H1 (cell line): Measurements from ENCODE around the gene SSC5D. TPM values are rescaled to one million over a fixed set of nuclear protein-coding genes. Genes with fewer than 3 reads are reported as not detected.

Experiments
- CTCF ChIA-PET: fragments of 300-600 bp; sonication (Branson Sonifier 250); formaldehyde crosslinking; loops from one replicate; lab custom pipeline; 2021; ENCODE audit not compliant: partially characterized antibody; lab: Charles Lee
- POLR2A ChIA-PET: fragments of 300-600 bp; sonication (Branson Sonifier 250); formaldehyde crosslinking; loops from one replicate; lab custom pipeline; 2021; ENCODE audit warnings: inconsistent platforms; ENCODE audit not compliant: partially characterized antibody; lab: Charles Lee
- DNase-seq, 2 experiments: peaks; one replicate each; pipeline versions ENCODE4 v3.0.0 to v3.0.0-alpha.2; 2010 to 2022; ENCODE audit warnings: low spot score in 2 of 2, low read depth in 1 of 2, mixed read lengths in 1 of 2
- FAIRE-seq: peaks from 2 replicates; lab custom pipeline; 2011; peaks lifted over from hg19 to GRCh38; lab: Jason Lieb, UNC
- H2AFZ ChIP-seq: 2 replicates; pipeline ENCODE4 v1.8.1; 2012; ENCODE audit warnings: low read length, inconsistent platforms
- H2AK5ac ChIP-seq: 2 replicates; pipeline ENCODE4 v1.6.1; 2013; ENCODE audit warnings: low read depth, low read length
- H2BK120ac ChIP-seq: replicated peaks from 2 replicates; pipeline ENCODE3; 2013; ENCODE audit warnings: low read depth, low read length, inconsistent platforms
- H2BK12ac ChIP-seq: 2 replicates; pipeline ENCODE4 v1.6.1; 2013; ENCODE audit warnings: low read depth, low read length
- H2BK15ac ChIP-seq: 2 replicates; pipeline ENCODE4 v1.6.1; 2013; ENCODE audit warnings: low read length
- H2BK20ac ChIP-seq: 2 replicates; pipeline ENCODE4 v1.6.1; 2013; ENCODE audit warnings: low read length
- H2BK5ac ChIP-seq: 2 replicates; pipeline ENCODE4 v1.6.1; 2013; ENCODE audit warnings: low read depth, low read length
- H3K14ac ChIP-seq: 2 replicates; pipeline ENCODE4 v1.6.1; 2013; ENCODE audit warnings: inconsistent platforms; ENCODE audit not compliant: insufficient read length
- H3K18ac ChIP-seq: 2 replicates; pipeline ENCODE4 v1.6.1; 2013; ENCODE audit warnings: low read length; ENCODE audit errors: extremely low read depth
- H3K23ac ChIP-seq: 2 replicates; pipeline ENCODE4 v1.6.1; 2013; ENCODE audit warnings: inconsistent platforms; ENCODE audit not compliant: insufficient read length
- H3K23me2 ChIP-seq: 2 replicates; pipeline ENCODE4 v1.6.1; 2013; ENCODE audit warnings: low read depth, low read length
- H3K27ac ChIP-seq: 2 replicates; pipeline ENCODE4 v1.6.1; 2011; ENCODE audit warnings: low read depth, low read length, inconsistent platforms
- H3K27me3 ChIP-seq, 4 experiments: replicated peaks in 1 of 4; 1 replicate in 1 of 4; 2 replicates in 3 of 4; pipeline versions ENCODE4 v1.6.1 to v1.8.1; 2011 to 2013; ENCODE audit warnings: low read length in 3 of 4, mild to moderate bottlenecking in 3 of 4, inconsistent platforms in 2 of 4, mixed read lengths in 2 of 4, moderate library complexity in 1 of 4; ENCODE audit not compliant: control insufficient read depth in 3 of 4, insufficient read depth in 3 of 4; ENCODE audit errors: extremely low read depth in 1 of 4
- H3K36me3 ChIP-seq, 4 experiments: 2 replicates each; pipeline versions ENCODE4 v1.6.1 to v1.8.1; 2011 to 2013; ENCODE audit warnings: mild to moderate bottlenecking in 4 of 4, low read length in 3 of 4, moderate library complexity in 2 of 4, control low read depth in 1 of 4, inconsistent platforms in 1 of 4; ENCODE audit not compliant: insufficient read depth in 4 of 4, control insufficient read depth in 2 of 4
- H3K4ac ChIP-seq: replicated peaks from 2 replicates; pipeline ENCODE3; 2013; ENCODE audit warnings: low read length, low read depth, mixed read lengths, inconsistent platforms; ENCODE audit not compliant: insufficient read length
- H3K4me1 ChIP-seq, 4 experiments: replicated peaks in 1 of 4; 1 replicate in 1 of 4; 2 replicates in 3 of 4; pipeline versions ENCODE4 v1.6.1 to v1.8.1; 2011 to 2013; ENCODE audit warnings: low read length in 3 of 4, inconsistent platforms in 2 of 4, mixed read lengths in 1 of 4; ENCODE audit not compliant: insufficient read depth in 4 of 4, control insufficient read depth in 3 of 4
- H3K4me2 ChIP-seq, 2 experiments: 2 replicates each; pipeline versions ENCODE4 v1.6.1 to v1.8.1; 2011 to 2013; ENCODE audit warnings: low read depth in 2 of 2, low read length in 2 of 2, control low read depth in 1 of 2, inconsistent platforms in 1 of 2, mild to moderate bottlenecking in 1 of 2; ENCODE audit not compliant: insufficient read depth in 1 of 2
- H3K4me3 ChIP-seq, 4 experiments: fragments of 200-600, 300-600 bp in 1 of 4; sonication (generic), shearing (Covaris generic), sonication (Bioruptor Twin) in 1 of 4; 2 replicates each; pipeline versions ENCODE4 v1.5.1 to v1.8.1; 2011 to 2016; ENCODE audit warnings: low read length in 4 of 4, low read depth in 3 of 4, control low read depth in 2 of 4, inconsistent platforms in 2 of 4, mild to moderate bottlenecking in 2 of 4, mixed read lengths in 1 of 4, moderate library complexity in 1 of 4; ENCODE audit not compliant: insufficient read depth in 2 of 4; ENCODE audit errors: extremely low read depth in 1 of 4
- H3K56ac ChIP-seq: replicated peaks from 2 replicates; pipeline ENCODE3; 2013; ENCODE audit warnings: low read depth, mild to moderate bottlenecking, mixed read lengths, low read length, inconsistent platforms; ENCODE audit not compliant: insufficient read length
- H3K79me1 ChIP-seq: 2 replicates; pipeline ENCODE4 v1.6.1; 2013; ENCODE audit warnings: low read depth, low read length, control low read depth
- H3K79me2 ChIP-seq, 2 experiments: 2 replicates each; pipeline versions ENCODE4 v1.6.1 to v1.8.1; 2012 to 2013; ENCODE audit warnings: low read length in 2 of 2, mild to moderate bottlenecking in 2 of 2, inconsistent platforms in 1 of 2; ENCODE audit not compliant: insufficient read depth in 2 of 2, control insufficient read depth in 1 of 2
- H3K9ac ChIP-seq, 4 experiments: replicated peaks in 1 of 4; 1 replicate in 1 of 4; 2 replicates in 3 of 4; pipeline versions ENCODE4 v1.6.1 to v1.8.1; 2011 to 2013; ENCODE audit warnings: low read depth in 3 of 4, low read length in 3 of 4, control low read depth in 2 of 4, mild to moderate bottlenecking in 2 of 4, moderate library complexity in 2 of 4, inconsistent platforms in 1 of 4; ENCODE audit errors: extremely low read depth in 1 of 4
- H3K9me3 ChIP-seq, 2 experiments: 2 replicates each; pipeline versions ENCODE4 v1.6.1 to v1.8.1; 2012 to 2013; ENCODE audit warnings: mild to moderate bottlenecking in 2 of 2, moderate library complexity in 2 of 2, control low read depth in 1 of 2, inconsistent platforms in 1 of 2, low read depth in 1 of 2, low read length in 1 of 2, mixed read lengths in 1 of 2; ENCODE audit not compliant: insufficient read depth in 2 of 2
- H4K20me1 ChIP-seq, 2 experiments: replicated peaks in 1 of 2; 2 replicates each; pipeline versions ENCODE3 to v1.8.1; 2011 to 2013; ENCODE audit warnings: inconsistent platforms in 2 of 2, low read length in 2 of 2, mild to moderate bottlenecking in 1 of 2; ENCODE audit not compliant: insufficient read depth in 2 of 2, control insufficient read depth in 1 of 2
- H4K5ac ChIP-seq: 2 replicates; pipeline ENCODE4 v1.6.1; 2013; ENCODE audit warnings: low read length, low read depth, mixed read lengths, inconsistent platforms; ENCODE audit not compliant: insufficient read length
- H4K8ac ChIP-seq: 2 replicates; pipeline ENCODE4 v1.8.0; 2013; ENCODE audit warnings: mild to moderate bottlenecking, moderate library complexity, low read length, inconsistent platforms; ENCODE audit not compliant: insufficient read depth; ENCODE audit errors: extremely low read depth
- H4K91ac ChIP-seq: replicated peaks from 2 replicates; pipeline ENCODE3; 2013; ENCODE audit warnings: low read length, mixed read lengths, inconsistent platforms; ENCODE audit not compliant: insufficient read length
- BACH1 ChIP-seq: IDR thresholded peaks from 2 replicates; pipeline ENCODE4 v1.6.1; 2012; ENCODE audit warnings: low read length, improper control_type of control experiment
- CBX8 ChIP-seq: fragments of 300-800, 300-1000 bp; sonication (generic); IDR thresholded peaks from 2 replicates; pipeline ENCODE4 v1.7.1; 2016; ENCODE audit warnings: low read depth, low read length, borderline replicate concordance
- CREB1 ChIP-seq: IDR thresholded peaks from 2 replicates; pipeline ENCODE4 v1.6.1; 2012; ENCODE audit warnings: inconsistent platforms
- CTBP2 ChIP-seq: IDR thresholded peaks from 2 replicates; pipeline ENCODE4 v1.7.0; 2011; ENCODE audit warnings: borderline replicate concordance, mild to moderate bottlenecking, moderate library complexity, mixed read lengths, low read length; ENCODE audit not compliant: insufficient read depth, insufficient read length
- EGR1 ChIP-seq: IDR thresholded peaks from 2 replicates; pipeline ENCODE4 v1.6.1; 2011; ENCODE audit warnings: low read depth, low read length, borderline replicate concordance
- FOSL1 ChIP-seq: IDR thresholded peaks from 2 replicates; pipeline ENCODE4 v1.6.1; 2011; ENCODE audit warnings: mild to moderate bottlenecking, low read depth, low read length, moderate library complexity; ENCODE audit not compliant: insufficient read depth
- JUN ChIP-seq: IDR thresholded peaks from 2 replicates; pipeline ENCODE4 v1.6.1; 2011; ENCODE audit warnings: low read depth, mild to moderate bottlenecking, improper control_type of control experiment, low read length
- KDM1A ChIP-seq: fragments of 200-600, 300-600 bp; sonication (generic); IDR thresholded peaks from 2 replicates; pipeline ENCODE4 v1.7.1; 2016; ENCODE audit warnings: mild to moderate bottlenecking, low read length, borderline replicate concordance
- KDM5A ChIP-seq: fragments of 200-600 bp; IDR thresholded peaks from 2 replicates; pipeline ENCODE4 v1.7.1; 2012; ENCODE audit warnings: mild to moderate bottlenecking, low read length, inconsistent platforms, mixed read lengths
- NANOG ChIP-seq: IDR thresholded peaks from 2 replicates; pipeline ENCODE4 v1.6.1; 2011; ENCODE audit warnings: low read length, low read depth, mild to moderate bottlenecking, inconsistent platforms; ENCODE audit not compliant: insufficient read depth, poor library complexity, severe bottlenecking
- PHF8 ChIP-seq: fragments of 200-600 bp; sonication (generic); conservative IDR thresholded peaks from 2 replicates; pipeline ENCODE4 v1.7.1; 2012; ENCODE audit warnings: low read depth, mild to moderate bottlenecking, inconsistent platforms, low read length, moderate library complexity
- WGBS, 2 experiments: shearing (Covaris generic) in 1 of 2; methylation state at CpG; one replicate each; pipeline versions ENCODE4 v1.1.6 to v1.1.7; 2013 to 2015; ENCODE audit warnings: low lambda C conversion rate in 2 of 2, mixed read lengths in 2 of 2, inconsistent platforms in 1 of 2, low coverage in 1 of 2, missing lambda C conversion rate in 1 of 2; ENCODE audit not compliant: insufficient replicate concordance in 2 of 2, insufficient coverage in 1 of 2, insufficient read length in 1 of 2; ENCODE audit errors: extremely low coverage in 1 of 2, missing lambda C conversion rate in 1 of 2; 5-methylcytosine and 5-hydroxymethylcytosine counted together
- polyA plus RNA-seq, 7 experiments: library from polyadenylated mRNA; depleted of rRNA in 3 of 7; stranded (reverse) in 5 of 7; unstranded in 2 of 7; fragments of >200 nt in 5 of 7; fragments of 200-250 nt in 2 of 7; gene quantifications; 1 replicate in 5 of 7; 2 replicates in 1 of 7; 4 replicates in 1 of 7; pipeline versions ENCODE4 v1.2.1 to v1.2.3, GENCODE V29; 2011 to 2013; ENCODE audit warnings: missing spikeins in 2 of 7, mixed read lengths in 2 of 7
- total RNA-seq: library from RNA; stranded (reverse); fragmentation: NEBNext Ultra II Directional; extraction: Animal tissue kit (Norgen Biotek cat#: 25700); gene quantifications from 2 replicates; pipeline ENCODE4 v1.2.1, GENCODE V29; 2021
- TF ChIP-seq, protein P1 (sequence below): IDR thresholded peaks from 2 replicates; pipeline ENCODE4 v1.6.1; 2012; ENCODE audit warnings: low read length, inconsistent platforms

SSC5D gene
- total and polyA plus RNA-seq, 2 of the 8 experiments (the other 6 are each of a cell fraction or from before 2014, with no cell fraction given) = 0.39 to 1.7 TPM

GRCh38 chr19:55541091-55541490 lies 52.9 kb downstream of the SSC5D start:
- H3K4me2 ChIP-seq = no peak overlapping the region
- no peaks in the 10 kb centered on the region for H3K79me1 ChIP-seq
- no peak overlapping the region for H2BK20ac ChIP-seq
- H2BK120ac ChIP-seq = no peak overlapping the region
- H4K91ac ChIP-seq = no peak overlapping the region
- H2AK5ac ChIP-seq = no peak overlapping the region
- no peaks in the 10 kb centered on the region; a peak in 1 of 8 replicates for H3K36me3 ChIP-seq
- WGBS, 2 experiments = 88% methylated on average over 17 of the region's 19 CpGs; no CpG with 5 or more reads in 1 of the 2 experiments
- H2BK15ac ChIP-seq = no peak overlapping the region
- POLR2A ChIA-PET = interaction anchor here (0.9 to 1.3 kb wide), 4 partner anchors 8 to 58 kb away, joined by 3 to 4 read pairs (median 4); partner anchors contain the start of gene FIZ1
- no peaks in the 10 kb centered on the region; a peak in 3 of 7 replicates for H3K27me3 ChIP-seq
- H3K9ac ChIP-seq = no peak overlapping the region
- H3K79me2 ChIP-seq = no peaks in the 10 kb centered on the region
- H3K14ac ChIP-seq = no peak overlapping the region
- H2BK12ac ChIP-seq = no peak overlapping the region
- peaks cover 0 to 3% of the 10 kb centered on the region in 2 experiments for H4K20me1 ChIP-seq
- no peak overlapping the region for H3K4me3 ChIP-seq
- no peak overlapping the region for H2BK5ac ChIP-seq
- no peak overlapping the region for H2AFZ ChIP-seq
- CTCF ChIA-PET = interaction anchor here (0.6 to 1.2 kb wide), 7 partner anchors 9 to 1071 kb away, joined by 3 to 8 read pairs (median 4); no protein-coding TSS in a partner anchor
- H3K9me3 ChIP-seq = no peaks in the 10 kb centered on the region
- peaks cover 14% of the 10 kb centered on the region; the same call in 1 of the 2 replicates for H3K23me2 ChIP-seq
- H3K4ac ChIP-seq = no peak overlapping the region
- H4K5ac ChIP-seq = no peak overlapping the region
- no peak for DNase-seq
- H3K27ac ChIP-seq = no peak overlapping the region
- no peak for FAIRE-seq
- H3K56ac ChIP-seq = no peak overlapping the region
- no peak overlapping the region for H3K18ac ChIP-seq
- H3K4me1 ChIP-seq = peaks cover 0 to 20% (median 8%) of the 10 kb centered on the region in 4 experiments; a peak in 6 of 7 replicates
- H4K8ac ChIP-seq = no peak overlapping the region
- H3K23ac ChIP-seq = no peak overlapping the region
- TF ChIP-seq KDM5A (no peak), NANOG (no peak), CTBP2 (no peak), JUN (no peak), CREB1 (no peak), BACH1 (no peak), EGR1 (no peak), CBX8 (no peak), KDM1A (no peak), FOSL1 (no peak), PHF8 (no peak)
- TF ChIP-seq, protein P1, sequence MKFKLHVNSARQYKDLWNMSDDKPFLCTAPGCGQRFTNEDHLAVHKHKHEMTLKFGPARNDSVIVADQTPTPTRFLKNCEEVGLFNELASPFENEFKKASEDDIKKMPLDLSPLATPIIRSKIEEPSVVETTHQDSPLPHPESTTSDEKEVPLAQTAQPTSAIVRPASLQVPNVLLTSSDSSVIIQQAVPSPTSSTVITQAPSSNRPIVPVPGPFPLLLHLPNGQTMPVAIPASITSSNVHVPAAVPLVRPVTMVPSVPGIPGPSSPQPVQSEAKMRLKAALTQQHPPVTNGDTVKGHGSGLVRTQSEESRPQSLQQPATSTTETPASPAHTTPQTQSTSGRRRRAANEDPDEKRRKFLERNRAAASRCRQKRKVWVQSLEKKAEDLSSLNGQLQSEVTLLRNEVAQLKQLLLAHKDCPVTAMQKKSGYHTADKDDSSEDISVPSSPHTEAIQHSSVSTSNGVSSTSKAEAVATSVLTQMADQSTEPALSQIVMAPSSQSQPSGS = no peak
